ENCODE measurements around the gene HES6.

Gene HES6, protein sequence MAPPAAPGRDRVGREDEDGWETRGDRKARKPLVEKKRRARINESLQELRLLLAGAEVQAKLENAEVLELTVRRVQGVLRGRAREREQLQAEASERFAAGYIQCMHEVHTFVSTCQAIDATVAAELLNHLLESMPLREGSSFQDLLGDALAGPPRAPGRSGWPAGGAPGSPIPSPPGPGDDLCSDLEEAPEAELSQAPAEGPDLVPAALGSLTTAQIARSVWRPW

GRCh38 chr2:238239863-238240756 lies at the start of gene HES6:
TSS of gene HES6 (minus strand) at chr2:238240038. CDS start at chr2:238239905, 133 bp downstream.
- DNase-seq (ENCODE audit: low read depth in 2 of 2): peak; percentile 29 to 75

DNA sequence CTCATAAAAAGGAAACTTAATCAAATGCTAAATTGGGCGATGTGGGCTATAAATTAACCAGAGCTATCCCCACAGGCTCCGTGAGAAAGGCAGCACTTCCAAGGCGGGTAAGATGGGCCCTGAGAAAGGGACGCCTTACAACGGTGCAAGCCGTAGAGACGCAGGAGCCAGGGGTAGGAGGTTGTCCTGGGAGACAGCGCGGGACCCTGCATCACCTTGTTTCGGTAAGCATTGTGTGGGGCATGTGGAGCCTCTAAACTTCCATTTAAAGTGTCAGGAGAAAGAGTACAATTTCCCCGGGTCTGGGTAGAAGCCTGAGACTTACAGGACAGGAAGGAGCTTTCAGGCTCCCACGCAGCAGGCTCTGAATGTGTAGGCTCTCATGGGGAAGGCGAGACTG lies 49.7 kb upstream of the HES6 start:
- DNase-seq (ENCODE audit: low read depth in 2 of 2): no peak

DNA sequence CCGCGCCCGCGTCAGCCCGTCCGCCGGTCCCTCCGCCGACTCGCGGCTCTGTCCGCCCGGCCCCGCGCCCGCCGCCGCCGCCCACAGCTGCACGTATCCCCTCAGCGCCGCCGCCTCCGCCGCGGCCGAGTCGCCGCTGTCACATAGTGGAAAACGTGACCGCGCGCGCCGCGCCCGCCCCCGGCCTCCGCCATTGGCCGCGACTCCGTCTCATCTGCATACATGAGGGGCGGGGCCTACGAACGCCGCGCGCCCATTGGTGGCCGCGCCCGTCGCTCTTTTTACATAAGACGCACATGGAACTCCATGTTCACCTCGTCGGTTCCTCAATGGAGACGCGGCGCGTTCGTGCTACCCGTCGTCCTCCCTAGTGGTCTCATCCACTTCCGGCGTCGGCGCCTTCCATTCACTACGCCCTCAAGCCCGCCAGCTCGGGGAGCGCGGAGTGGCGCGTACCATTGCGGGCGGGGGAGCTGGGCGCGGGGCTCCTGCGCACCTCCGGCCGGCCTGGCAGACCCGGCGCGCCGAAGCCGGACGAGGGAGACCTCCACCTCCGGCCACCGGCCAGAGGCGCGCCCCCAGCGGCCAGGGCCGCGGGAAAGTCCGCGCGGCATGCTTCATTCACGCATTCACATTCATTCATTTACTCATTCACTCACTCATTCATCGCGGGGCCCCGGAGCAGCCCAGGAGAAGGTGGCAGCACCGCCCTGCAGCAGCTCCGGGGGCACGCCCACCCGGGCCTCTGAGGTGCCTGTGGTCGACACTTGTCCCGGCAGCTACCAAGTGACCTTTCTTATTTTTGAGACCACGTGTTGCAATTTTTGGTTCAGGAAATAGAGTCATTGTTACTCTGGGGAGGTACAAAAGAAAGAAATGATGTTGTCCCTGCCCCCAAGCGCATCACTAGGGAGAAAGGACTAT lies 49.1 kb upstream of the HES6 start:
- DNase-seq (ENCODE audit: low read depth in 2 of 2): peak; percentile 94 to 96

GRCh38 chr2:238287737-238288649 lies 48.2 kb upstream of the HES6 start, which contains the start of gene PER2:
TSS of gene PER2 (minus strand) at chr2:238288610. CDS start at chr2:238277936, 10,674 bp downstream.
- no peak for DNase-seq (ENCODE audit: low read depth in 2 of 2)

- peak in 1 of 2 donors; percentile 23 for DNase-seq (ENCODE audit: low read depth in 2 of 2)
These were observed 47.3 kb upstream of the HES6 start for GRCh38 chr2:238286987-238287736.

DNA sequence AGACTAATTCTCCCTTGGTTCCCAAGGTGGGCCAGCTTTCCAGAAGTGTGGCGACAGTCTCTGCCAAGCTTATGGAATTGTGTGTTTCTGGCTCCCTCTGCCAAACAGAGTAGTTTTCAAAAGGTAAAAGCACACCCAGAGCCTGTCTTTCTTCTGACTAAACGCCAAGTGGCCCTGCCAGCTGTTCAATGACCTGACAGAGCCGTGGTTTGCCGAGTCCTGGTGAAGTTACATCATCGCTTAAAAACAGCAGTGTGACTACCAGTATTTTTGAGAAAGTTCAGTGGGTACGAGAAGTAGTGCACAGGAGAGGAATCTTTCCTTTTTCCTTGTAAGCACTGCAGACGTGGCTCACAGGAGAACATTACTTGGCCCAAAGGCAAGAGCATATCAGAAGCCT lies 46.7 kb upstream of the HES6 start:
- no peak for DNase-seq (ENCODE audit: low read depth in 2 of 2)

- DNase-seq (ENCODE audit: low read depth in 2 of 2): no peak
These were observed 46.3 kb upstream of the HES6 start for GRCh38 chr2:238286095-238286494.

DNA sequence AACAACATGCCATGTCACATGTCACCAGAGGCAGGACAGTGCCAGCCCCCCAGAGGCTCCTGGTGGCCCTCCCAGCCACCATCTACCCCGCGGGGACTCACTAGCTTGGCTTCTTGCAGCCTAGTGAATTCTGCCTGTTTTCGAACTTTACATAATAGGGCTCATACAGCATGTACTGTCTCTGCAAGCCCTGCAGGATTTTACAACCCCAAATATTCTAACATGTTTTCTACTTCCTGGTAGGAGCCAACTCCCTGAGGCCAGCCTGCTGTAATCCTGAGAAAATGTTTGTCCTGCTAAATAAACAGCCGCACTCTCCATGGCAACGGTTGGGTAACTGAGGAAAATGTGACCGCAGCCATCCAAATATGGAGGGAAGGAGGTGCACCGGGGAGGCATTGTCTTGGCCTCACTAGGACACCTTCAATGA lies 45.8 kb upstream of the HES6 start:
- no peak for DNase-seq (ENCODE audit: low read depth in 2 of 2)

GRCh38 chr2:238284802-238285515 lies 45.1 kb upstream of the HES6 start:
- DNase-seq (ENCODE audit: low read depth in 2 of 2): no peak

- DNase-seq (ENCODE audit: low read depth in 2 of 2): no peak
These were observed 43.3 kb upstream of the HES6 start for GRCh38 chr2:238282861-238283738.

- no peak for DNase-seq (ENCODE audit: low read depth in 2 of 2)
These were observed 42.1 kb upstream of the HES6 start for GRCh38 chr2:238281826-238282480.

- DNase-seq (ENCODE audit: low read depth in 2 of 2): no peak
These were observed 40.4 kb upstream of the HES6 start for GRCh38 chr2:238280083-238280825.

- no peak for DNase-seq (ENCODE audit: low read depth in 2 of 2)
These were observed 39.5 kb upstream of the HES6 start for GRCh38 chr2:238279324-238279682.

DNA sequence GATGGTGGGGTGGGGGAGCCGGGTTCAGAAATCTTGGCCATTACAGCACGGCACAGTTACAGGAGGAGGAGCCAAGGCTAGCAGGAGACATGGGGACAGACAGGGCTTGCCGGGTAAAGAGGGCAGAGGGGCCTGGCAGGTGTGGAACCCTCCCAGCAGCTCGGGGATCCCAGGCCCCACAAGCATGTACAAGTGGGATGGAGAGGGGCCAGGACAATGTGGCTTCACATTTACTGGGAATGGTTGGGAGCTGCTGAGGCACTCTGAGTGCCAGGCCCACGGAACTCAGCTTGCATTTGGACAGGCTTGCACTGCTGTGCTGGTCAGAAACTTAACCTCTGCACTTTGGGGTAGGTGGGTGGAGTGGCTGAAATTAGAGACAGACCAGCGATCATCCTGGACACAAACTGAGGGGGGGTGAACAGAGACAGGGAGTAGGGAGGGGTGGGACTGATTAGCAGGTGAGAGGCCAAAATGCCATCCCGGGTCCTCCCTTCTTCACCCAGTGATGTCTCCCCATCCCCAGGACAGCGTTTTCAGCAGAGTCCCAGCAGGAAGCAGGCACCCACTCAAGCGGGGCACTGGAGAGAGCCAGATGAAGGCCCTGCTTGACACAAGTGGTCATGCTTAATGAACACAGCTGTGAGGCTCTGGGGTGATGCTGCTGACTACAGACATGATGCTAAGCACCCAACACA lies 38.9 kb upstream of the HES6 start:
- DNase-seq (ENCODE audit: low read depth in 2 of 2): no peak

DNA sequence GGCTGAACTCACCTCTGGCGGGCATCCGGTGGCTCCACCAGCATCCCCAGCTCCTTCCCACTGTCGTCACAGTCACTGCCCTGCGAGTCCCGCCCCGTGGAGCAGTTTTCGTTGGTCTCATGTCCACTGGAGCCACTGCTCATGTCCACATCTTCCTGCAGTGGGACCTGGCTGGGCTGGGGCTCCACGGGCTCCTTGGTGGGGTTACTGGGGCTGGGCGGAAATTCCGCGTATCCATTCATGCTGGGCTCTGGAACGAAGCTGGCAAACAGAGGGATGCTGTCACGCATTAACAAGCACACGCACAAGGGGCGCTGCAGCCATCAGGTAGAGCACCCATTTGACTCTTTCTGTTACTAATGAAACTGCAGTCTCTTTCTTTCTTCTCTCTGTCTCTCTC lies 37.9 kb upstream of the HES6 start:
- DNase-seq (ENCODE audit: low read depth in 2 of 2): no peak

GRCh38 chr2:238274152-238274865 lies 34.5 kb upstream of the HES6 start:
- DNase-seq (ENCODE audit: low read depth in 2 of 2): no peak
